H1 (cell line): ENCODE results near the gene CFHR1. TPM values are rescaled to one million over a fixed set of nuclear protein-coding genes. Genes with fewer than 3 reads are reported as not detected.

Experiments used
- CTCF ChIA-PET: fragments of 300-600 bp; sonication (Branson Sonifier 250); formaldehyde crosslinking; loops from one replicate; lab custom pipeline; 2021; ENCODE audit not compliant: partially characterized antibody; lab: Charles Lee
- POLR2A ChIA-PET: fragments of 300-600 bp; sonication (Branson Sonifier 250); formaldehyde crosslinking; loops from one replicate; lab custom pipeline; 2021; ENCODE audit warnings: inconsistent platforms; ENCODE audit not compliant: partially characterized antibody; lab: Charles Lee
- DNase-seq, 2 experiments: peaks; one replicate each; pipeline versions ENCODE4 v3.0.0 to v3.0.0-alpha.2; 2010 to 2022; ENCODE audit warnings: low spot score in 2 of 2, low read depth in 1 of 2, mixed read lengths in 1 of 2
- FAIRE-seq: peaks from 2 replicates; lab custom pipeline; 2011; peaks lifted over from hg19 to GRCh38; lab: Jason Lieb, UNC
- H2AFZ ChIP-seq: 2 replicates; pipeline ENCODE4 v1.8.1; 2012; ENCODE audit warnings: low read length, inconsistent platforms
- H2AK5ac ChIP-seq: 2 replicates; pipeline ENCODE4 v1.6.1; 2013; ENCODE audit warnings: low read depth, low read length
- H2BK120ac ChIP-seq: replicated peaks from 2 replicates; pipeline ENCODE3; 2013; ENCODE audit warnings: low read depth, low read length, inconsistent platforms
- H2BK12ac ChIP-seq: 2 replicates; pipeline ENCODE4 v1.6.1; 2013; ENCODE audit warnings: low read depth, low read length
- H2BK15ac ChIP-seq: 2 replicates; pipeline ENCODE4 v1.6.1; 2013; ENCODE audit warnings: low read length
- H2BK20ac ChIP-seq: 2 replicates; pipeline ENCODE4 v1.6.1; 2013; ENCODE audit warnings: low read length
- H2BK5ac ChIP-seq: 2 replicates; pipeline ENCODE4 v1.6.1; 2013; ENCODE audit warnings: low read depth, low read length
- H3K14ac ChIP-seq: 2 replicates; pipeline ENCODE4 v1.6.1; 2013; ENCODE audit warnings: inconsistent platforms; ENCODE audit not compliant: insufficient read length
- H3K18ac ChIP-seq: 2 replicates; pipeline ENCODE4 v1.6.1; 2013; ENCODE audit warnings: low read length; ENCODE audit errors: extremely low read depth
- H3K23ac ChIP-seq: 2 replicates; pipeline ENCODE4 v1.6.1; 2013; ENCODE audit warnings: inconsistent platforms; ENCODE audit not compliant: insufficient read length
- H3K23me2 ChIP-seq: 2 replicates; pipeline ENCODE4 v1.6.1; 2013; ENCODE audit warnings: low read depth, low read length
- H3K27ac ChIP-seq: 2 replicates; pipeline ENCODE4 v1.6.1; 2011; ENCODE audit warnings: low read depth, low read length, inconsistent platforms
- H3K27me3 ChIP-seq, 4 experiments: replicated peaks in 1 of 4; 1 replicate in 1 of 4; 2 replicates in 3 of 4; pipeline versions ENCODE4 v1.6.1 to v1.8.1; 2011 to 2013; ENCODE audit warnings: low read length in 3 of 4, mild to moderate bottlenecking in 3 of 4, inconsistent platforms in 2 of 4, mixed read lengths in 2 of 4, moderate library complexity in 1 of 4; ENCODE audit not compliant: control insufficient read depth in 3 of 4, insufficient read depth in 3 of 4; ENCODE audit errors: extremely low read depth in 1 of 4
- H3K36me3 ChIP-seq, 4 experiments: 2 replicates each; pipeline versions ENCODE4 v1.6.1 to v1.8.1; 2011 to 2013; ENCODE audit warnings: mild to moderate bottlenecking in 4 of 4, low read length in 3 of 4, moderate library complexity in 2 of 4, control low read depth in 1 of 4, inconsistent platforms in 1 of 4; ENCODE audit not compliant: insufficient read depth in 4 of 4, control insufficient read depth in 2 of 4
- H3K4ac ChIP-seq: replicated peaks from 2 replicates; pipeline ENCODE3; 2013; ENCODE audit warnings: low read length, low read depth, mixed read lengths, inconsistent platforms; ENCODE audit not compliant: insufficient read length
- H3K4me1 ChIP-seq, 4 experiments: replicated peaks in 1 of 4; 1 replicate in 1 of 4; 2 replicates in 3 of 4; pipeline versions ENCODE4 v1.6.1 to v1.8.1; 2011 to 2013; ENCODE audit warnings: low read length in 3 of 4, inconsistent platforms in 2 of 4, mixed read lengths in 1 of 4; ENCODE audit not compliant: insufficient read depth in 4 of 4, control insufficient read depth in 3 of 4
- H3K4me2 ChIP-seq, 2 experiments: 2 replicates each; pipeline versions ENCODE4 v1.6.1 to v1.8.1; 2011 to 2013; ENCODE audit warnings: low read depth in 2 of 2, low read length in 2 of 2, control low read depth in 1 of 2, inconsistent platforms in 1 of 2, mild to moderate bottlenecking in 1 of 2; ENCODE audit not compliant: insufficient read depth in 1 of 2
- H3K4me3 ChIP-seq, 4 experiments: fragments of 200-600, 300-600 bp in 1 of 4; sonication (generic), shearing (Covaris generic), sonication (Bioruptor Twin) in 1 of 4; 2 replicates each; pipeline versions ENCODE4 v1.5.1 to v1.8.1; 2011 to 2016; ENCODE audit warnings: low read length in 4 of 4, low read depth in 3 of 4, control low read depth in 2 of 4, inconsistent platforms in 2 of 4, mild to moderate bottlenecking in 2 of 4, mixed read lengths in 1 of 4, moderate library complexity in 1 of 4; ENCODE audit not compliant: insufficient read depth in 2 of 4; ENCODE audit errors: extremely low read depth in 1 of 4
- H3K56ac ChIP-seq: replicated peaks from 2 replicates; pipeline ENCODE3; 2013; ENCODE audit warnings: low read depth, mild to moderate bottlenecking, mixed read lengths, low read length, inconsistent platforms; ENCODE audit not compliant: insufficient read length
- H3K79me1 ChIP-seq: 2 replicates; pipeline ENCODE4 v1.6.1; 2013; ENCODE audit warnings: low read depth, low read length, control low read depth
- H3K79me2 ChIP-seq, 2 experiments: 2 replicates each; pipeline versions ENCODE4 v1.6.1 to v1.8.1; 2012 to 2013; ENCODE audit warnings: low read length in 2 of 2, mild to moderate bottlenecking in 2 of 2, inconsistent platforms in 1 of 2; ENCODE audit not compliant: insufficient read depth in 2 of 2, control insufficient read depth in 1 of 2
- H3K9ac ChIP-seq, 4 experiments: replicated peaks in 1 of 4; 1 replicate in 1 of 4; 2 replicates in 3 of 4; pipeline versions ENCODE4 v1.6.1 to v1.8.1; 2011 to 2013; ENCODE audit warnings: low read depth in 3 of 4, low read length in 3 of 4, control low read depth in 2 of 4, mild to moderate bottlenecking in 2 of 4, moderate library complexity in 2 of 4, inconsistent platforms in 1 of 4; ENCODE audit errors: extremely low read depth in 1 of 4
- H3K9me3 ChIP-seq, 2 experiments: 2 replicates each; pipeline versions ENCODE4 v1.6.1 to v1.8.1; 2012 to 2013; ENCODE audit warnings: mild to moderate bottlenecking in 2 of 2, moderate library complexity in 2 of 2, control low read depth in 1 of 2, inconsistent platforms in 1 of 2, low read depth in 1 of 2, low read length in 1 of 2, mixed read lengths in 1 of 2; ENCODE audit not compliant: insufficient read depth in 2 of 2
- H4K20me1 ChIP-seq, 2 experiments: replicated peaks in 1 of 2; 2 replicates each; pipeline versions ENCODE3 to v1.8.1; 2011 to 2013; ENCODE audit warnings: inconsistent platforms in 2 of 2, low read length in 2 of 2, mild to moderate bottlenecking in 1 of 2; ENCODE audit not compliant: insufficient read depth in 2 of 2, control insufficient read depth in 1 of 2
- H4K5ac ChIP-seq: 2 replicates; pipeline ENCODE4 v1.6.1; 2013; ENCODE audit warnings: low read length, low read depth, mixed read lengths, inconsistent platforms; ENCODE audit not compliant: insufficient read length
- H4K8ac ChIP-seq: 2 replicates; pipeline ENCODE4 v1.8.0; 2013; ENCODE audit warnings: mild to moderate bottlenecking, moderate library complexity, low read length, inconsistent platforms; ENCODE audit not compliant: insufficient read depth; ENCODE audit errors: extremely low read depth
- H4K91ac ChIP-seq: replicated peaks from 2 replicates; pipeline ENCODE3; 2013; ENCODE audit warnings: low read length, mixed read lengths, inconsistent platforms; ENCODE audit not compliant: insufficient read length
- CREB1 ChIP-seq: IDR thresholded peaks from 2 replicates; pipeline ENCODE4 v1.6.1; 2012; ENCODE audit warnings: inconsistent platforms
- WGBS, 2 experiments: shearing (Covaris generic) in 1 of 2; methylation state at CpG; one replicate each; pipeline versions ENCODE4 v1.1.6 to v1.1.7; 2013 to 2015; ENCODE audit warnings: low lambda C conversion rate in 2 of 2, mixed read lengths in 2 of 2, inconsistent platforms in 1 of 2, low coverage in 1 of 2, missing lambda C conversion rate in 1 of 2; ENCODE audit not compliant: insufficient replicate concordance in 2 of 2, insufficient coverage in 1 of 2, insufficient read length in 1 of 2; ENCODE audit errors: extremely low coverage in 1 of 2, missing lambda C conversion rate in 1 of 2; 5-methylcytosine and 5-hydroxymethylcytosine counted together
- polyA plus RNA-seq, 7 experiments: library from polyadenylated mRNA; depleted of rRNA in 3 of 7; stranded (reverse) in 5 of 7; unstranded in 2 of 7; fragments of >200 nt in 5 of 7; fragments of 200-250 nt in 2 of 7; gene quantifications; 1 replicate in 5 of 7; 2 replicates in 1 of 7; 4 replicates in 1 of 7; pipeline versions ENCODE4 v1.2.1 to v1.2.3, GENCODE V29; 2011 to 2013; ENCODE audit warnings: missing spikeins in 2 of 7, mixed read lengths in 2 of 7
- total RNA-seq: library from RNA; stranded (reverse); fragmentation: NEBNext Ultra II Directional; extraction: Animal tissue kit (Norgen Biotek cat#: 25700); gene quantifications from 2 replicates; pipeline ENCODE4 v1.2.1, GENCODE V29; 2021

CFHR1 gene
- total and polyA plus RNA-seq, 2 of the 8 experiments (the other 6 are each of a cell fraction or from before 2014, with no cell fraction given): not detected

GRCh38 chr1:196866974-196867373 is 47.4 kb downstream of the CFHR1 start:
- H3K79me1 ChIP-seq: no peaks in the 10 kb centered on the region
- H2BK20ac ChIP-seq: no peak overlapping the region
- no peaks in the 10 kb centered on the region for H3K36me3 ChIP-seq
- no peak for FAIRE-seq
- no peak overlapping the region for H3K4me2 ChIP-seq
- ChIA-PET POLR2A (no interaction called here), CTCF (no interaction called here)
- no peak overlapping the region for H3K9ac ChIP-seq
- H3K27ac ChIP-seq: no peak overlapping the region
- no peaks in the 10 kb centered on the region for H3K23me2 ChIP-seq
- no peak overlapping the region for H2BK120ac ChIP-seq
- H3K9me3 ChIP-seq: no peaks in the 10 kb centered on the region
- H3K79me2 ChIP-seq: no peaks in the 10 kb centered on the region
- H4K20me1 ChIP-seq: no peaks in the 10 kb centered on the region
- no peak overlapping the region for H3K4ac ChIP-seq
- no peak overlapping the region for H4K5ac ChIP-seq
- no peaks in the 10 kb centered on the region for H3K27me3 ChIP-seq
- H3K23ac ChIP-seq: no peak overlapping the region
- H2AFZ ChIP-seq: no peak overlapping the region
- no peak overlapping the region for H2BK15ac ChIP-seq
- H2BK12ac ChIP-seq: no peak overlapping the region
- H3K14ac ChIP-seq: no peak overlapping the region
- no peak overlapping the region for H3K18ac ChIP-seq
- H2AK5ac ChIP-seq: no peak overlapping the region
- no peak overlapping the region for H3K56ac ChIP-seq
- H2BK5ac ChIP-seq: no peak overlapping the region
- DNase-seq: no peak
- H4K91ac ChIP-seq: no peak overlapping the region
- no peak overlapping the region for H3K4me3 ChIP-seq
- 92% methylated on average over 1 of the region's 1 CpG; no CpG with 5 or more reads in 1 of the 2 experiments for WGBS, 2 experiments
- H4K8ac ChIP-seq: no peak overlapping the region
- no peaks in the 10 kb centered on the region for H3K4me1 ChIP-seq
- no peak for TF ChIP-seq CREB1
